GM23248 (cell line): ENCODE data around the gene MEIS2. TPM values are rescaled to one million over a fixed set of nuclear protein-coding genes. Genes with fewer than 3 reads are reported as not detected.

Experiments used
- DNase-seq: peaks from one replicate; pipeline ENCODE4 v3.0.0-alpha.2; 2015
- H2AFZ ChIP-seq: fragments of 200-600 bp; sonication (generic); 2 replicates; pipeline ENCODE4 v1.6.1; 2016; ENCODE audit warnings: antibody characterized with exemption
- H3F3A ChIP-seq: fragments of 200-600 bp; sonication (generic); 2 replicates; pipeline ENCODE4 v1.6.1; 2016; ENCODE audit warnings: mild to moderate bottlenecking, antibody characterized with exemption, mixed run types; ENCODE audit not compliant: insufficient read depth
- H3K27ac ChIP-seq: fragments of 200-600 bp; sonication (generic); 2 replicates; pipeline ENCODE4 v1.5.1; 2016; ENCODE audit warnings: mild to moderate bottlenecking
- H3K27me3 ChIP-seq: fragments of 200-600 bp; sonication (generic); replicated peaks from 2 replicates; pipeline ENCODE4 v1.6.1; 2016; ENCODE audit warnings: mild to moderate bottlenecking; ENCODE audit not compliant: insufficient read depth
- H3K36me3 ChIP-seq: fragments of 200-600 bp; sonication (generic); 2 replicates; pipeline ENCODE4 v1.6.1; 2016; ENCODE audit warnings: low read depth, mild to moderate bottlenecking
- H3K4me1 ChIP-seq: fragments of 200-600 bp; sonication (generic); 2 replicates; pipeline ENCODE4 v1.6.1; 2016; ENCODE audit warnings: mild to moderate bottlenecking; ENCODE audit not compliant: insufficient read depth
- H3K4me2 ChIP-seq: fragments of 200-600 bp; sonication (generic); one replicate; pipeline ENCODE4 v1.6.1; 2016; ENCODE audit warnings: mild to moderate bottlenecking; ENCODE audit not compliant: unreplicated experiment
- H3K4me3 ChIP-seq: fragments of 200-600 bp; sonication (generic); 2 replicates; pipeline ENCODE4 v1.5.1; 2016; ENCODE audit warnings: mild to moderate bottlenecking
- H3K79me2 ChIP-seq: fragments of 200-600 bp; sonication (generic); 2 replicates; pipeline ENCODE4 v1.6.1; 2016; ENCODE audit warnings: mild to moderate bottlenecking; ENCODE audit not compliant: insufficient read depth
- H3K9ac ChIP-seq: fragments of 200-600 bp; sonication (generic); 2 replicates; pipeline ENCODE4 v1.6.1; 2016; ENCODE audit warnings: mild to moderate bottlenecking
- H3K9me2 ChIP-seq: fragments of 200-600 bp; sonication (generic); 2 replicates; pipeline ENCODE4 v1.6.1; 2016; ENCODE audit warnings: mixed run types, mild to moderate bottlenecking, moderate library complexity; ENCODE audit not compliant: insufficient read depth
- H3K9me3 ChIP-seq: fragments of 200-600 bp; sonication (generic); one replicate; pipeline ENCODE4 v1.6.1; 2017; ENCODE audit warnings: low read depth
- H4K20me1 ChIP-seq: fragments of 200-600 bp; sonication (generic); 2 replicates; pipeline ENCODE4 v1.6.0; 2016; ENCODE audit not compliant: insufficient read depth
- EZH2 ChIP-seq: fragments of 200-600 bp; sonication (generic); IDR thresholded peaks from 2 replicates; pipeline ENCODE4 v1.6.1; 2018; ENCODE audit warnings: antibody characterized with exemption, mild to moderate bottlenecking; ENCODE audit not compliant: insufficient read depth, poor library complexity, severe bottlenecking
- EZH2phosphoT487 ChIP-seq: fragments of 200-600 bp; sonication (generic); IDR thresholded peaks from 2 replicates; pipeline ENCODE4 v1.6.1; 2018; ENCODE audit warnings: antibody characterized with exemption, moderate library complexity, mild to moderate bottlenecking, low read depth; ENCODE audit not compliant: insufficient read depth
- WGBS, 2 experiments: methylation state at CpG; one replicate each; pipeline ENCODE4 v1.1.6; 2015 to 2017; ENCODE audit warnings: low lambda C conversion rate in 2 of 2, low coverage in 1 of 2; ENCODE audit errors: missing lambda C conversion rate in 2 of 2; 5-methylcytosine and 5-hydroxymethylcytosine counted together
- in situ Hi-C: fragments of 300-500 bp; cut with MboI; formaldehyde crosslinking; loops from 2 replicates; pipeline ENCODE4 v1.15.0; 2020
- polyA plus RNA-seq: library from polyadenylated mRNA; unstranded; fragments of >200 nt; fragmentation: Nextera tagmentation; extraction: Ambion mirVana; gene quantifications from 2 replicates; pipeline ENCODE4 v1.2.1, GENCODE V29; 2016
- total RNA-seq: library from RNA; depleted of rRNA; stranded (reverse); fragments of >200 nt; shearing (Covaris generic); gene quantifications from 2 replicates; pipeline ENCODE4 v1.2.3, GENCODE V29; 2014

Gene MEIS2
- total and polyA plus RNA-seq, 2 experiments from 2014 or later, result 23.7 to 24.1 TPM

GRCh38 chr15:37088436-37088835 is 11.9 kb downstream of the MEIS2 start:
- no peak overlapping the region for H3K4me2 ChIP-seq

GRCh38 chr15:37087131-37087588 is 13.2 kb downstream of the MEIS2 start:
- peaks cover 14% of the 10 kb centered on the region for H4K20me1 ChIP-seq
- no peak overlapping the region for H3K4me2 ChIP-seq
- peaks cover 20% of the 10 kb centered on the region for H3F3A ChIP-seq
- H3K4me3 ChIP-seq, result no peak overlapping the region
- H3K4me1 ChIP-seq, result peaks cover 17% of the 10 kb centered on the region
- H3K9me2 ChIP-seq, result no peaks in the 10 kb centered on the region
- no peak overlapping the region for H3K27ac ChIP-seq
- no peak for TF ChIP-seq EZH2phosphoT487
- no peak for TF ChIP-seq EZH2
- H3K79me2 ChIP-seq, result peaks cover 98% of the 10 kb centered on the region
- in situ Hi-C loops, result no loop called here
- H3K36me3 ChIP-seq, result peaks cover 77% of the 10 kb centered on the region
- H3K9ac ChIP-seq, result no peak overlapping the region
- no peaks in the 10 kb centered on the region for H3K27me3 ChIP-seq
- no peak for DNase-seq
- WGBS, 2 experiments, result 78 to 81% methylated on average over 4 of the region's 4 CpGs
- H2AFZ ChIP-seq, result no peak overlapping the region
- H3K9me3 ChIP-seq, result no peaks in the 10 kb centered on the region

More at GRCh38 chr15:37088436-37088835, 11.9 kb downstream of the MEIS2 start:
- Histone ChIP-seq H3K4me3 (no peak overlapping the region), H3K79me2 (peaks cover 100% of the 10 kb centered on the region), H2AFZ (no peak overlapping the region), H4K20me1 (peaks cover 14% of the 10 kb centered on the region), H3K27me3 (no peaks in the 10 kb centered on the region), H3K4me1 (peaks cover 26% of the 10 kb centered on the region), H3F3A (peaks cover 26% of the 10 kb centered on the region), H3K36me3 (peaks cover 77% of the 10 kb centered on the region), H3K27ac (no peak overlapping the region), H3K9ac (no peak overlapping the region), H3K9me2 (no peaks in the 10 kb centered on the region), H3K9me3 (no peaks in the 10 kb centered on the region)
- in situ Hi-C loops, result no loop called here
- TF ChIP-seq EZH2phosphoT487 (no peak), EZH2 (no peak)
- no peak for DNase-seq
- WGBS, 2 experiments, result 93 to 98% methylated on average over 2 of the region's 2 CpGs

- Histone ChIP-seq H3K4me3 (no peak overlapping the region), H4K20me1 (peaks cover 14% of the 10 kb centered on the region), H3K9me3 (no peaks in the 10 kb centered on the region), H3K27me3 (no peaks in the 10 kb centered on the region), H2AFZ (no peak overlapping the region), H3K9ac (no peak overlapping the region), H3K36me3 (peaks cover 77% of the 10 kb centered on the region), H3K79me2 (peaks cover 98% of the 10 kb centered on the region), H3F3A (peaks cover 14% of the 10 kb centered on the region), H3K4me2 (no peak overlapping the region), H3K4me1 (peaks cover 11% of the 10 kb centered on the region), H3K27ac (no peak overlapping the region), H3K9me2 (no peaks in the 10 kb centered on the region)
- in situ Hi-C loops, result no loop called here
- no peak for DNase-seq
- TF ChIP-seq EZH2 (no peak), EZH2phosphoT487 (no peak)
- 89 to 97% methylated on average over 1 of the region's 1 CpG for WGBS, 2 experiments
Observed at GRCh38 chr15:37086521-37086920, 13.8 kb downstream of the MEIS2 start.

GRCh38 chr15:37086120-37086519 is 14.2 kb downstream of the MEIS2 start:
- H3F3A ChIP-seq, result peaks cover 13% of the 10 kb centered on the region; the same call in 1 of the 2 replicates
- H3K27me3 ChIP-seq, result no peaks in the 10 kb centered on the region
- TF ChIP-seq EZH2, result no peak
- TF ChIP-seq EZH2phosphoT487, result no peak
- H3K9ac ChIP-seq, result no peak overlapping the region
- peaks cover 11% of the 10 kb centered on the region; the same call in 1 of the 2 replicates for H3K4me1 ChIP-seq
- whole genome bisulfite sequencing, 2 experiments, result 68 to 77% methylated on average over 3 of the region's 3 CpGs
- no peak overlapping the region for H3K4me2 ChIP-seq
- H3K4me3 ChIP-seq, result no peak overlapping the region
- H3K9me2 ChIP-seq, result no peaks in the 10 kb centered on the region
- in situ Hi-C loops, result no loop called here
- H4K20me1 ChIP-seq, result peaks cover 14% of the 10 kb centered on the region
- H3K36me3 ChIP-seq, result peaks cover 77% of the 10 kb centered on the region
- H3K27ac ChIP-seq, result no peak overlapping the region
- no peak for DNase-seq
- H2AFZ ChIP-seq, result no peak overlapping the region
- H3K79me2 ChIP-seq, result peaks cover 98% of the 10 kb centered on the region
- H3K9me3 ChIP-seq, result no peaks in the 10 kb centered on the region
